GM21528 (cell line): Measurements from ENCODE around the gene GOLGA8K.
"Not testable (repeated sequence)": the region's sequence is repeated elsewhere in the genome, so short reads cannot be mapped to it uniquely, and the experiment has no call there.

Experiments
- ATAC-seq: cut with Tn5 transposase; IDR thresholded peaks from one replicate; pipeline ENCODE4 v1.9.1; 2021; ENCODE audit warnings: mild to moderate bottlenecking, moderate library complexity; ENCODE audit not compliant: unreplicated experiment, low FRiP score

GOLGA8K gene, protein sequence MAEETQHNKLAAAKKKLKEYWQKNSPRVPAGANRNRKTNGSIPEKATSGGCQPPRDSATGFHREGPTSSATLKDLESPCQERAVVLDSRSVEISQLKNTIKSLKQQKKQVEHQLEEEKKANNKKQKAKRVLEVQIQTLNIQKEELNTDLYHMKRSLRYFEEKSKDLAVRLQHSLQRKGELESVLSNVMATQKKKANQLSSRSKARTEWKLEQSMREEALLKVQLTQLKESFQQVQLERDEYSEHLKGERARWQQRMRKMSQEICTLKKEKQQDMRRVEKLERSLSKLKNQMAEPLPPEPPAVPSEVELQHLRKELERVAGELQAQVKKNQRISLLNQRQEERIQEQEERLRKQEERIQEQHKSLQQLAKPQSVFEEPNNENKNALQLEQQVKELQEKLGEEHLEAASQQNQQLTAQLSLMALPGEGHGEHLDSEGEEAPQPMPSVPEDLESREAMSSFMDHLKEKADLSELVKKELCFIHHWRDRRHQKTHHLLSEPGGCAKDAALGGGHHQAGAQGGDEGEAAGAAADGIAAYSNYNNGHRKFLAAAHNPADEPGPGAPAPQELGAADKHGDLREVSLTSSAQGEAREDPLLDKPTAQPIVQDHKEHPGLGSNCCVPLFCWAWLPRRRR

DNA sequence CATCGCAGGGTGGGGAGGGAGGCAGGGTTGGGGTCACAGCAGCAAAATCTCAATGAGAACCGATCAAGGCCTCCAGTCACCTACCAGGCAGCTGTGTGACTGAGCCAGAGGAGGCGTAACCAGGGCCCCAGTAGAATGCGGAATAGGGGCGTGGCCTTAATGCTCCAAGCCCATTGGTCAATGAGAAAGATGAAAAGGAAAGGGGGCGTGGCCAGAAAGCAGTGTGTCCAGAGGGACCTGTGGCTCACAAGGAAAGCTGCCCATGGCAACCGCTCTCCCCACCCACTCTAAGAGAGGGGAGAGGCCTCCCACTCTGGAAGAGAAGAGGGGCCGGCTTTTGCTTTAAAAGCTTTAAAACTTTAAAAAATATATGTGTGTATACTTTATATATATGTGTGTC is at the start of gene GOLGA8K:
TSS of gene GOLGA8K (minus strand) at position 101 of the 400 bp plus-strand sequence. CDS start at position 3, 98 bp downstream.
- not testable (repeated sequence) for ATAC-seq

DNA sequence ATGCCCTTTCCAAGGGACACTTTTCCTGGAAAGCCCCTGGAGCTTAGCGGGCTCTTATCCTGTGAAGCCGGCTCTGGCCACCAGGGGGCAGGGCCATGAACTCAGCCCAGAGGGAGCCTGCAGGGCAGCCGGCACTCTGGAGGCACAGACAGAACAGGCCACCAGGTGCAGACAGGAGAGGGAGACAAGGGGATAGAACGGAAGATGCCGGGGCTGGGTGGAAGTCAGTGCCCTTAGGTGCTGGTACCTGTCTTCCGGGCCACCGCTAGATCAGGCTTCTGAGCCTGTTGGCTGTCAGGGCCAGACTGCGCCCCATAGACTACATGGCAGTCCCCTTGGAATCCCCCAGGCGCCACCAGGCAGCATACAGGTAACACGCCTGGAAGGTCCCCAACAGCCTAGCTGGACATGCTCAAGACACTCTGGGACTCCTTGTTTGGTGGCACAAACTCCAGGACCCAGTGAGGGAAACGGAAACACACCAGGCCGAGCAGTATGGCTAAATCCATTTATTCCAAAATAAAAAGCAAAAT is 37.4 kb upstream of the GOLGA8K start:
- ATAC-seq, result not testable (repeated sequence)

DNA sequence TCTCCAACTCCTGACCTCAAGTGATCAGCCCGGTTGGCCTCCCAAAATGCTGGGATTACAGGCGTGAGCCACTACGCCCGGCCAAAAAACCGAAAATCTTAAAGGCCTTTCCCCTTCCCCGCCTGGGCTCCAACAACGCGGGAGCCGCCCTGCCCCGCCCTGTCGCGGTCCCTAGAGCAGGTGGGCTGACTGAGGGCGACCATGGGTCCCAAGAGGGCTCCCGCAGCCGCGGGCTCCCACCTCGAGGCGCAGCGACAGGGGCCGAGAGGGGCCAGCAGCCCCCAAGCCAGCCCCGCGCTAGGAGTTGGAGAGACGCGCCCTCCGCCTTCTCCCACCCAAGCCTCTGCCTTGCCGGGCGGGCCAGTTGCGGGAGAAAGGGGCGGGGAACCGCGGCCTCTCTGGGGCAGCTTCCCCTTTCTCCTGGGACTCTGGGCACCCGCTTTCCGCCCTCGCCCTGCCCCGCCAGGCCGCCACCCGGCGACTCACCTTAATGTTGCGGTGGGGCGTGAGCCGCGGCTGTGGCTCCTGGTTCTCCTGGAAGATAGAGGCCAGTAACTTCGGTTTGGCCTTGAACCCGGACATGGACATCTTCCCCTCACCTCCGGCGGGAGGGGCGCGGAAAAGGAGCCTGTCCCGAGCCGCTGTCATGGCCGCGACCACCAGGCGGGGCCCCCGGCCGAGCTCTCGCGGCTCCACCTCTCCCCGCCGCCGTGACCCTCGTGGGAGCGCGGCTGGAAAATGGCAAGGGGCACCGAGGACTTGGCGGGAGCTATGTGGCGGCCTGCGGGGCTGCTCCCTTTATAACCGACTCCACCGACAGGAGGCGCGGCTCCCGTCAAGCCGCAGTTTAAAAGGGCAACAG is 31.2 kb upstream of the GOLGA8K start:
- not testable (repeated sequence) for ATAC-seq

DNA sequence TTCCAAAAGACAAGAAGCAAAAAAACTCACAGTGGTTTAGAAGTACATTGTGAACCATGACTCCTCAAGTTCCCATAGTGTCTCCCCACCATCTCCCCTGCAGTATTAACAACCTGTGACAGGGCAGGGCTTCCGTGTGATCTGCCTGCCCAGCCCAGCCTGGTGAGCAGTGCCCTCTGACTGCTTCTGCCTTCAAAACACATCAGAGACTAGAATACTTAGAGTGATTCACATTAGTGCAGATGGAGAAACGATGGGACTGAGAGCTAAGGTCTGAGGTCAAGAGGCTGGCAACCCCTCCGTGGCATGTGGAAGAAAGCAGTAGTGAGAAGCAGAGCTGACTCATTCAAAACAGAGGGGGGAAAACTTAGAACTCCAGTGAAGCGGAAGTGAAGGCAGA is 24.5 kb upstream of the GOLGA8K start:
- not testable (repeated sequence) for ATAC-seq

DNA sequence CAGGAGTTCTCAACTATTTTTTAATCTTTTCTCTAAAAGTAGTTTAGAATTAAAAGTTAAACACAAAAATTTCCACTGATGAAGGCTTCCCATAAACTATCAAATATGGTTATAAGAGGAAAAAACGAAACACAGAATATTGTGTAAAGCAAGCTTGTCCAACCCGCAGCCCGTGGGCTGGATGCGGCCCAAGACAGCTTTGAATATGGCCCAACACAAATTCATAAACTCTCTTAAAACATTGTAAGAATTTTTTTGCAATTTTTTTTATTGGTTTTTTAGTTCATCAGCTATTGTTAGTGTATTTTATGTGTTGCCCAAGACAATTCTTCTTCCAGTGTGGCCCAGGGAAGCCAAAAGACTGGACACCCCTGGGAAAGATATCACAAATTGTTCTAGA is 23.4 kb upstream of the GOLGA8K start:
- ATAC-seq, result not testable (repeated sequence)

DNA sequence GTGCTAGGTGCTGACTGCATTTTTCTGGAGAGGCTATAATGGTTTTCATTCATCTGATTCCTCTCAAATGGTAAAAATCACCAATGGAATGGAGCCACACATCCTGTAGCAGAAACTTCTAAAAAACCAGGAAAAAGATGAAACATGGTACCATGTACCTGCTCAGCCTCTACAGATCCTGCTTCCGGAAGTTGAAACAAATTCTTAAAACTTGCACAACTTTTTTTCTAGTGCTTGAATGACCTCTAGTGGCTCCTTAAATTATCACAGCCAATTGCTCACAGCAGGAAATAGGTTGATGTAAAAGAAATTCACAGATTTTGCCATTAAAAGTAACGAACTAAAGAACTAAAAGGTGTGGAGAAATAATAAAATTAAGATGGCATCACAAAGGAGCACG is 4.8 kb upstream of the GOLGA8K start:
- ATAC-seq, result not testable (repeated sequence)

DNA sequence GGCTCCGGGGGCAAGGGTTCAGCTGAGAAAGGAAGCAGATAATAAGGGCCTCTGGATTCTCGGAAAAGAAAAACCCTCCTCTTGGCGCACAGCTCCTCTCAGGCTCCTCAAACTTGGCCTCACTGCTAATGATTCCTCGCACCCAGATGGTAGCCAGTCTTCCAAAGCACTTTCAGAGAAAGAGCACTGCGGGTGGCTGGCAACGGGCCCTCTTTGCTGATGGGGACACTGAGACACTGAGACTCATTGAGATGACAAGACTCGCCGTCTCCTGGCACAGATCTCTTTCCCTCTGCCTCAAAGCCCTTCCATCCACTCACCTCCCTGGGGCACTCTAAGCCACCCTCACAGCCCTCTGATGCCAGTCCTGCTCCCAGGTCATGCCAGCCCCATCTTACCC is 6.6 kb downstream of the GOLGA8K start:
- ATAC-seq, result not testable (repeated sequence)

DNA sequence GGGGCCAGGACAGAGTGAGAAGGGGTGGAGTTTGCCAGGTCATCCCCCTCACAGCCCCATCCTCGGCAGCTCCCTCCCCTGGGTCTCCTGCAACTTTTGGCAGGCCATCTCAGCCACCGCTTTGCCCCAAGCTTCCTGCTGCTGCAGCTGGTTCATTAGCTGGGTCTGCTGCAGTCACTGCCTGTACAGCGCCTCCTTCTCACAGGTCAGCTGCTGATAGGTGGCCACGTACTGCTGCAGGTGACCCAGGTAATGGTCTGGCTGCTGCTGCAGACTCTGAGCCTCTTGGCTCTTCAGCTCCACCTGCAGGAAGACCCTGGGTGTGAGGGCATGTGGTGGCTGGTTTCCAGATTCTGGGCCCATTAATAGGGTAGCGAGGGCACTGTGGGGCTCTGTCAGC is 8.3 kb downstream of the GOLGA8K start:
- ATAC-seq, result not testable (repeated sequence)

DNA sequence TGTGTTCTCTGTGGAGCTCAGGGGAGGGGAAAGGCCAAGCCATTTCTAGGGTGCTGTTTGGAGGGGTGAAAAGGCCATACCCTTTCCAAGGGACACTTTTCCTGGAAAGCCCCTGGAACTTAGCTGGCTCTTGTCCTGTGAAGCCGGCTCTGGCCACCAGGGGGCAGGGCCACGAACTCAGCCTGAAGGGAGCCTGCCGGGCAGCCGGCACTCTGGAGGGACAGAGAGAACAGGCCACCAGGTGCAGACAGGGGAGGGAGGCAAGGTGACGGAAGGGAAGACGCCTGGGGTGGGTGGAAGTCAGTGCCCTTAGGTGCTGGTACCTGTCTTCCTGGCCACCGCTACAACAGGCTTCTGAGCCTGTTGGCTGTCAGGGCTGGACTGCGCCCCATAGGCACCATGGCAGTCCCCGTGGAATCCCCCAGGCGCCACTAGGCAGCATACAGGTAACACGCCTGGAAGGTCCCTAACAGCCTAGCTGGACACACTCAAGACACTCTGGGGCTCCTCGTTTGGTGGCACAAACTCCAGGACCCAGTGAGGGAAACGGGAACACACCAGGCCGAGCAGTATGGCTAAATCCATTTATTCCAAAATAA is 14.9 kb downstream of the GOLGA8K start:
- not testable (repeated sequence) for ATAC-seq

DNA sequence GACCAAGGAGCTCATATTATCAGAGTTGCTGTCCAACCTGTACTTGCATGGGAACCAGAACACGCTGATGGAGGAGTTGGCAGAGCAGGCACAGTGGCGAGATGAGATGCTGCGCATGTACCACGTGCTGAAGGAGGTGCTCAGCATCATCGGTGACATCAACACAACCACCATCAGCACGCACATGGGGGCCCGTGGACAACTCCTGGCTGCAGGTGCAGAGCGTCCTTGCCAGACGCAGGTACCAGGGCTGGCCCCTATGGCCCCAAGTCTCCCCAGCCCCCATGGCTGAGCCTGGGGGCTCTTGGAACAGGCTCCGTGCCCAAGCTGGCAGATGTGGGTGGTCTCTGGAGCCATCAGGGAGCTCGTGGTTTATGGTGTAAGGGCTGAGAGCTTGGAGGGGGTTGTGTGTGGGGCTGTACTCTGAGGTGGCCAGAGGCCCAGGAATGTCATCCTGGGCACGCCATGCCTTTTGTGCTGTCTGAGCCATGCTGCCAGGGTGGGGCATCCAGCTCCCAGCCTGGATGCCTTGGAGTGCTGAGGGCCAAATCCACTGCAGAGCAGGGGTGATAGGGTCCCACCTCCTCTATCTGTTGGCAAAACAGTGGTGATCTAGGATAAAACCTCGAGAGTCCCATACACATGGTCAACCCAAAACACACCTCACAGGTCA is 17.1 kb downstream of the GOLGA8K start:
- ATAC-seq, result not testable (repeated sequence)

DNA sequence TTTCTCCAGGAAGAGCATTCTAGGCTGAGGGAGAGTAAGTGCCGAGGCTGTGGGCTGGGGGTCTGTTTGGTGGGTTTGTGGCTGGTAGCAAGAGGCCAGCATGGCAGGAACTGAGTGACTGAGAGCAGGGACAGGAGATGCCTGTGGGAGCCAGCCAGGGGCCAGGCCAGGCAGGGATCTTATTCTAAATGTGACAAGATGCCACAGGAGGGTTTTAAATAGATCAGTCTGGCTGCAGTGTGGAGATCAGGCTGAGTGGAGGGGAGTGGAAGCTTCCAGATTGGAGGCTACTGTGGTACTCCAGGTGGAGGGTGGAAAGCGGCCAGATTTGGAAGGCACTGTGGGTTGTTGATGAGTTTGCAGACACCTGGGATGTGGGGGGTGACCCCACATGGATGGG is 28.9 kb downstream of the GOLGA8K start:
- not testable (repeated sequence) for ATAC-seq

DNA sequence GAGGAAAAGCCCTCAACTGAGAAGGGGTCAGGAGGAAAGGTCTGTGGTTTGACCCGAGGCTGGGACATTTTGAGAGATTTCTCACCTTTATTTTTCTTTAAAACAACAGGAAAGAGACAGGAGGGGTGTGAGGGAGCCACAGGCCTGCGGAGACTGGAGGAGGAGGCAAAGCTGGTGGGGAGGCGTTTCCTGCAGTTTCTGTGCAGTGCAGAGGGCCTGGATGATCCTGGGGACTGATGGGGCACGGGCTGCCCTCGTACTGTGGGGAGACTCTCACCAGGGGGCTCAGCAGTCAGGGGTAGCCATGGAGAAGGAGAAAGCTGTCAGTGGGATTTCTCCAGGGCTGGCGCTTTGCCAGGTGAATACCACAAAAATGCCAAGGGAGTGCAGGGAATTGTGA is 29.4 kb downstream of the GOLGA8K start:
- not testable (repeated sequence) for ATAC-seq

DNA sequence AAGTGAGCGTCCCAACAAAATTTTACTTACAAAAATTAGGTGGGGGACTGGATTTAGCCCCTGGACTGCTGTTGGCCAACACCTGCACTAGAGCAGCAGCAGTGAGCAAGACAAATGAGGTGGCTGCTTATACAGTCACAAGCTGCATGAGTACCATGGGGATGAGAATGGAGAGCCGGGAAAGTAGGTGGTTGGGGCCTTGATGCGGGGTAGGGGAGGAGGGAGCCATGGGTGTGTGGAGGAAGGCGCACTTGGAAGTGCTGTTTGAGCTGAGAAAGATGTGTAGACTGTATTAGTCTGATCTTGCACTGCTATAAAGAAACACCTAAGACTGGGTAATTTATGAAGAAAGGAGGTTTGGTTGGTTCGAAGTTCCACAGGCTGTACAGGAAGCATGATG is 31.0 kb downstream of the GOLGA8K start:
- not testable (repeated sequence) for ATAC-seq

DNA sequence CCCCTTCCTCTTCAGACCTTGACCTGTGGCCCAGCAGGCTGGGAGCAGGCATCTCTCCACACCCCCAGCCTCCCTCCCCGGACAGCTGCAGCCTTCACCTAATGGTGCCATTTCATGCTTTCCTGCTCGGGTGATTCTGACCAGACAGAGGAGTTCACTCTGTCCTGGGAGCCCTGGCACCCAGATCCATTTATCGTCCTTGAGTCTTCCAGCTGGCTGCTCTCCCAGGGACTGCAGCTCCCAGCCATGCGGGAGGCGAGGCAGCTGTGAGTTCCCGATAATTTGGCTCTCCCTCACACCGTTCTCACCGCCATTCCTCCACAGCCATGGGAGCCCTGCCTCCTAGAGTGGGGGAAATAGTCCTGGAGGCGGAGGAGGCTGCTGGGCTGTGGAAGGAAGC is 32.6 kb downstream of the GOLGA8K start:
- ATAC-seq, result not testable (repeated sequence)

DNA sequence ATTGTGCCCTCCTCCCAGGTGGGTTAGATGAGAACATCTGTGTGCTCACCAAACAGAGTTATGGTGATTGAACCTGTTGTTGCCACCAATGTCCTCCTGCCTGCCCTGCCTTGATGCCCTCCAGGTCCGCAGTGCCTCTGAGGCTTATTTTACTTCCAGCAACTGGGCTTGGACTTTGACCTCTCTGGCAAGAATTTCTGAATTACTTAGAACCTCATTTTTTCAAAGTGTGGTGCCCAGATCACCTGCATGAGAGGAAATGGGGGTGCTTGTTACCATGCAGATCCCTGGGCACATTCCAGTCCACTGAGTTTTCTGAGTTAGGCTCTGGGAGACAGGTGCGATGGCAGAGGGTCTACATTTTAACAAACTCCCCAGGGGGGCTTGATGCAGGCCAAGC is 33.0 kb downstream of the GOLGA8K start:
- not testable (repeated sequence) for ATAC-seq

DNA sequence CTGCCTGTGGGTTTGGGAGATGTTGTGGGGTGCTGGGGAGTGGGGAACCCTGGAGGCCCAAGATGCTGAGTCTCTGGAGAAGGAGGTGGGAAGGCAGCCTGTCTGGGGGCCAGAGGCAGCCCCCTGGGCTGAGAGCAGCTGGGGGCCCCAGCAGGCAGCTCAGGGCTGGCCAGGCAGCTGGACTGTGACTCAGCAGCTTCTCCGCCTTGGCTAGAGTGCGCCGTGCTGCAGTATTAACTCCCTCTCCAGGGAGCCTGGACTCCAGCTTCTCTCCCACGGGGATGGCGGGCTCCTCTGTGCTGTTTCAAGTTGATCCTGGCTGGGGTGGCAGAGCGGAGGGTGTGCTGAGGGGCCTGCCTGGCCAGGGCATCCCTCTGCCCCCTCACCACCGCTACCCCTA is 36.6 kb downstream of the GOLGA8K start:
- ATAC-seq, result not testable (repeated sequence)

DNA sequence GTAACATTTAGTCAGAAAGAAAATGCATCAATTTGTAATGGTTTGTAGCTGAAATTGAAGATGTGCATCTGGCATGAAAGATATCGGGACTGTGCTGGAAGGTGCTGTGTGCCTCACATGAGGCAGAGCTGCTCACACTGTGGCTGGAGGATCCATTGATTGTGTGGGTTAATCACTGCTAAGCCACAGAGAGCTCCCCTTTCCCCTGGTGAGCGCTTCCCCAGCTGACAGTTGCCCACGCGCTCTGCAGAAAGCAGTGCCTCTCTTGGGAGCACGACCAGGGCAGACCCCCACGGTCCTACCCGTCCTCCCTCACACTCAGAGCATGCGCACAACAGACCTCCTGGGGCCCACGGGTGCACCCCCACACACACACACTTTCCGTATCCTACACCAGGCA is 37.1 kb downstream of the GOLGA8K start:
- ATAC-seq, result not testable (repeated sequence)

DNA sequence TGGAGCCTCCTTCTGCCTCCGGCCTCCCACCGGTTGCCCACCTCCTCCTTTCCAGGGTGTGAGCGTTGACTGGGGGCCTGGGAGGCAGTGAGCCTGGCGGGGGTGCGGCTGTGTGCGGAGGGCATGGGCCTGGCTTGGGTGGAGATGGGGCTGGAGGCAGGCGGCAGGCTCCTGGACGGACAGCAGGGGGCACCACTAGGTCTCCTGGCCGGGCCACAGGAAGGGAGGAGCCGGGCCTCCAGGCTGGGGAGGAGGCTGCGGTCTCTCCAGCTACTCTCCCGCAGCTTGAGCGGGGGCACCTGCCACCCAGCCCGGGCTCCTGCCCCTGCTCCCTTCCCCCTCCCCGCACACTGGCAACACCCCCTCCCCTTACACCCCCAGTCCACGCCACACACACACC is 38.1 kb downstream of the GOLGA8K start:
- ATAC-seq, result not testable (repeated sequence)

DNA sequence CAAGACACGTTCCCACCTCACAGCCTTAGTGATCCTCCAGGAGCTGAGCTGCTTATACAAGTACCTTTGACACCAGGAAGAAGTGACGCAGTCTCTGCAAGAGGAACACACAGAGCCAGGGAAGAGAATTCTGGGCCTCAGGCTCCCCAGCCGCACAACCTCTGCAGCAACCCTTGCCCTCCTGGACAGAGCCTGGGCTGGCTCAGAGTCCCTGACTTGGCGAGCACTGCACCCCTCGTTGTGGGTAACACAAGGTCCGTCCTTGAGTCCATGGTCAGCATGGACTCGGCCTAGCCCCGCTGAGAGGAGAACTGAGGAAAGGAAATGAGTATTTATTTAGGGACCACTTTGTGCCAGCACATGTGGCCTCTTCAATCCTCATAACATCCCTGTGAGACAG is 39.6 kb downstream of the GOLGA8K start:
- ATAC-seq, result not testable (repeated sequence)

DNA sequence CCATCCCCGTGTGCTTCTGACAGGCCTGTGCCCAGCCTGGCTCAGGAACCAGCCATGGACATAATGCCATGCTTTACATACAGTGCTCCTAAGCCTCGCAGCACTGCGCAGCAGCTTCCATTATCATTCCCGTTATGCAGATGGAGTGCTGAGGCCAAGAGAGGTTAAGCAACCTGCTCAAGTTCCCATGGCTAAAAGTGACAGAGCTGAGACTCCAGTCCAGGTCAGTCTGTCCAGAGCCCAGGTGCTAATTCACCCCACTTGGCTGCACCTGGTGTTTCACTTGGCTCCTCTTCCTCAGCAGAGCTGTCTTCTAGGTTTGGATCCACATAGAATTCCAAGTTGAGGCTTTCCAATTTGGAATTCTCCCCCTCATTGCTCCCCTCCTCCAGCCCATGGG is 41.4 kb downstream of the GOLGA8K start:
- not testable (repeated sequence) for ATAC-seq
